VCaP (cell line): ENCODE measurements around the gene TEX261.
A peak's percentile ranks its signal among the peaks of the same experiment; 100 is the strongest.

Experiments used
- H3K27ac ChIP-seq: fragments of 450-650 bp; 2 replicates; pipeline ENCODE4 v1.5.1; 2017
- CTCF ChIP-seq: fragments of 450-650 bp; conservative IDR thresholded peaks from 2 replicates; pipeline ENCODE4 v1.5.1; 2017; ENCODE audit warnings: mild to moderate bottlenecking, moderate library complexity

TEX261 gene

DNA sequence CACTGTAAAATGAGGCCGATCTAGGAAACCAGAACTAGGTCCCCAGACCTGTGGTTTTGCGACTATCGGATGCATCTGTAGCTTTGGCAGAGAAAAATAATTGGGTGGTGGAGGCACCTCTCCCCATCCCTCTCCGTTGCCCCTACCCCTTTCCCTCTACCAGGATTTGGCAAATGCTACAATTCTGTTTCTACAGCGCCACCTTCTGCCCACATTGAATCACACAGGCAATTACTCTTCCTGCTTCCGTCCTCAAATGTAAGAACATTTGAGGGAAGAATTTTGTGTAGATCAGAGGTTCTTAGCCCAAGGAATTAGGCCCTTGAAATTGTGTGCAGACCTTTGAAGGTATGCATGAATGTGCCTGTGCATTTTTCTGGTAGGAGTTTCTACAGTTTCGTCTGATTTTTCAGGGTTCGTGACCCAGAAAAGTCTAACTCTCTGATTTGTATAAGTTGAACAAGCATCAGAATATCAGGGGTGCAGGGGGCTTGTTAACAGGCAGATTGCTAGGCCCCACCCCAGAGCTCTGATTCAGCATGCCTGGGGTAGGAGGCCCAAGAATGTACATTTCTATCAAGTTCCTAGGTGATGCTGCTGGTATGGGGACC lies 47.7 kb downstream of the TEX261 start:
- H3K27ac ChIP-seq = no peak overlapping the region
- peak; percentile 83 for TF ChIP-seq CTCF

DNA sequence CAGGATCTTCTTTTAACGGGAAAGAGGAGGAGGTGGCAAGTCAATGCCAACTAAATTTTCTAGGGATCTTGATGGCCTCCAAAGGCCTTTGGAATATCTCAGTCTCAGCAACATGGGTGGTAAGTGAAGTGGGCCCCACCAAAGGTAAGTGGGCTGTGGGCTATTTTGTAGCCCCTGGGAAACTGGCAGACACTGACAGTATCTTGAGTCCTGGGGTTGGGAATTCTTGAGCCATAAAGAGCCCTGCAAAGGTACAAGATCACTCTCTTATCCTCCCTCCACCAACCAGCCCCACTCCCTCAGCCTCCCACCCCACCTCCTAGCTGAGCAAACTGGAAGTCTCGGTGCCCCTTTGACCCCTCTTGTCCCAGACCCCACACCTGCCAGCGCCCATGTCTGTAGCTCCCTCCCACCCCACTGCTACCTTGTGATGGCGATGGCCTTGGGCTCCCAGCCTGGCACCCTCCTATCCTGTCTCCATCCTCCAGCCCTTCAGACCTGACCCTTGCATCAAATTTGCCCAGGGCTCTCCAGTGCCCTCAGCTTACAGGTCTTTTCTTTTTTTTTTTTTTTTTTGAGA lies 50.5 kb downstream of the TEX261 start:
- no peak overlapping the region for H3K27ac ChIP-seq
- TF ChIP-seq CTCF = no peak

DNA sequence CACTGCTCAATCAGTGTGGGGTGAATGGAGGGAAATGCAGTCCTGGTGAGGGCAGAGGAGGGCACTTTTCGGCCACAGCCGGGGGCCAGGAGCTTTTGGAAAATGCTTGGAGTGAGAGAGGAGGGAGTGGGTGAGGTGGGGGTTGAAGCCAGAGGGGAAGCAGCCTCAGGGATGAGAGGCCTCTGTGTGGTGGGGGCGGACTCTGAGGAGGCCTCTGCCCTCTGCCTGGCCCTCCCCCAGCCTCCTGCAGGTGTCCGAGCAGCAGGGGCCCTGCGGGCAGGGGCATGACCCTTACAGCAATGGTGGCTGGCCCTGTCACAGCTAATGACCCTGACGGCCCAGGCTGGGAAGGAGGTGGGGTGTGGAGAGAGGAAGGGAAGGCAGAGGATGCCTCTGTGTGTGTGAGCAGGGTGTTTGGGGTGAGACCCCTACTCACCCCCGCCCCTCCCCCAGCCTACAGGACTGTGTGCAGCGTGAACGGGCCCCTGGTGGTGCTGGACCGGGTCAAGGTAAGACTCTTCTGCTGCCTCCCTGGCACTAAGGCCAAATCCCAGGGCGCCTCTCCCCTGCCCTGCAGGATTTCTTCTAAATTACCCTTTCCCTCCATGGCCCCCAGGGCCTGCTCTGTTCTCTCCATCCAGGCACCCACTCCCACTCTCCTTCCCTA lies 51.3 kb downstream of the TEX261 start:
- no peak for TF ChIP-seq CTCF
- no peak overlapping the region for H3K27ac ChIP-seq

GRCh38 chr2:70942396-70943204 lies 52.1 kb downstream of the TEX261 start:
- H3K27ac ChIP-seq = no peak overlapping the region
- TF ChIP-seq CTCF = no peak

DNA sequence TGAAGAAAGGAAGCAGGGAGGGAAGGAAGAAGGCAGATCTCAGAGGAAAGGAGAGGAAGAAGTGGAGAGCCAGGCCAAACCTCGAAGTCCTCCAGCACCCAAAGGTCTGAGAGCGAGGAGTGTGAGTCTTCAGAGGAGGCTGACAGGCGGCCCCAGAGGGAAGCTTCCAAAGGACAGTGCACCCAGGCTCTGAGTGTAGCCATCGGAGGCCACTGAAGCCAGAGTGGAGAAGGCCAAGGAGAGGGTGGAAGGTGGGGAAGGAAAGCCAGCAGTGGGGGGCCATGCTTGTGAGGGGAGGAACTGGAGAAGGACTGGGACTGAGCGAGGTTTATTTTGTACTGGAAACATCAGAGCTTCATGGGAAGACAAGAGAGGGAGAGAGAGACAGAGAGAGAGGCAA lies 53.0 kb downstream of the TEX261 start:
- no peak overlapping the region for H3K27ac ChIP-seq
- no peak for TF ChIP-seq CTCF

DNA sequence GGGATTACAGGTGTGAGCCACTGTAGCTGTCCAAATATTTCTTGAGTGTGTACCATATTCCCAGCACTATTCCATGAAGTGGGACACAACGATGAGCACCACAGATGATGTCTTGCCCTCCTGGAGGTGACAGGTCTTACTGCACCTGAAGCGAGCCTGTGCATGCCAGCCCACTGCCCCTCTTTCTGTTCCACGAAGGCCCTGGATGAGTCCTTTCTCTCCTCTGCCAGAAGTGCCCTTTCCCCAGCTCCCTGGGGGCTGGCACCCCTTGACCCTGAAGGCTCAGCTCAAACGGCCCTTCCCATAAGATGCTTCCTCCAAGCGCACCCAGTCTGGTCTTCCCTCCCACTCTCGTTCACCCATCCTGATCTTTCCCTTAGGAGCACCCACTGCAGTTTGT lies 53.5 kb downstream of the TEX261 start:
- H3K27ac ChIP-seq = no peak overlapping the region
- TF ChIP-seq CTCF = no peak

- no peak for TF ChIP-seq CTCF
- no peak overlapping the region for H3K27ac ChIP-seq
Measured at GRCh38 chr2:70939839-70940580, 54.7 kb downstream of the TEX261 start.
